ENCODE results near the gene ITIH2. TPM values are rescaled to one million over a fixed set of nuclear protein-coding genes. Genes with fewer than 3 reads are reported as not detected.

The ITIH2 gene
- total RNA-seq, 6 experiments from 2014 or later, result not detected

DNA sequence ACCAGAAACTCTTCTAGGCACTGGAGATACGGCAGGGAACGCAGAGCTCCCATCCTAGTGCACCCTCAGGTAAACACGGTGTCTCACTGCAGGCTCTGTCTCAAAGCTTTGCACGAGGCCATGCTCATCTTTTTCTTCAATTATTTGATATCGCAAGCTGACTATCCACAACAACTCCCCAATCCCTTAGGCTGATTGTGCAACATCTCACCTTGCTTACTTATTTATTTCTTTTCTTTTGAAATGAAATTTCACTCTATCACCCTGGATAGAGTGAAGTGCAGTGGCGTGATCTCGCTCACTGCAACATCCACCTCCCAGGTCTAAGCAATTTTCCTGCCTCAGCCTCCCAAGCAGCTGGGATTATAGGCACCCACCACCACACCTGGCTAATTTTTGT is 12.4 kb downstream of the ITIH2 start:
- peaks cover 4% of the 10 kb centered on the region; the same call in 1 of the 2 replicates for H3K9me3 Mint-ChIP-seq
- H3K4me3 Mint-ChIP-seq, result no peak overlapping the region
- TF ChIP-seq, protein P1, sequence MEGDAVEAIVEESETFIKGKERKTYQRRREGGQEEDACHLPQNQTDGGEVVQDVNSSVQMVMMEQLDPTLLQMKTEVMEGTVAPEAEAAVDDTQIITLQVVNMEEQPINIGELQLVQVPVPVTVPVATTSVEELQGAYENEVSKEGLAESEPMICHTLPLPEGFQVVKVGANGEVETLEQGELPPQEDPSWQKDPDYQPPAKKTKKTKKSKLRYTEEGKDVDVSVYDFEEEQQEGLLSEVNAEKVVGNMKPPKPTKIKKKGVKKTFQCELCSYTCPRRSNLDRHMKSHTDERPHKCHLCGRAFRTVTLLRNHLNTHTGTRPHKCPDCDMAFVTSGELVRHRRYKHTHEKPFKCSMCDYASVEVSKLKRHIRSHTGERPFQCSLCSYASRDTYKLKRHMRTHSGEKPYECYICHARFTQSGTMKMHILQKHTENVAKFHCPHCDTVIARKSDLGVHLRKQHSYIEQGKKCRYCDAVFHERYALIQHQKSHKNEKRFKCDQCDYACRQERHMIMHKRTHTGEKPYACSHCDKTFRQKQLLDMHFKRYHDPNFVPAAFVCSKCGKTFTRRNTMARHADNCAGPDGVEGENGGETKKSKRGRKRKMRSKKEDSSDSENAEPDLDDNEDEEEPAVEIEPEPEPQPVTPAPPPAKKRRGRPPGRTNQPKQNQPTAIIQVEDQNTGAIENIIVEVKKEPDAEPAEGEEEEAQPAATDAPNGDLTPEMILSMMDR (IDR thresholded peaks at IDR 0.05), result no peak
- H3K36me3 Mint-ChIP-seq (ENCODE audit: low read depth), result no peaks in the 10 kb centered on the region
- H3K27ac Mint-ChIP-seq, result no peak overlapping the region
- peaks cover 13% of the 10 kb centered on the region for H3K27me3 Mint-ChIP-seq (ENCODE audit: insufficient read depth)
- H3K4me1 Mint-ChIP-seq (ENCODE audit: low read depth), result no peaks in the 10 kb centered on the region
- DNase-seq, result no peak

DNA sequence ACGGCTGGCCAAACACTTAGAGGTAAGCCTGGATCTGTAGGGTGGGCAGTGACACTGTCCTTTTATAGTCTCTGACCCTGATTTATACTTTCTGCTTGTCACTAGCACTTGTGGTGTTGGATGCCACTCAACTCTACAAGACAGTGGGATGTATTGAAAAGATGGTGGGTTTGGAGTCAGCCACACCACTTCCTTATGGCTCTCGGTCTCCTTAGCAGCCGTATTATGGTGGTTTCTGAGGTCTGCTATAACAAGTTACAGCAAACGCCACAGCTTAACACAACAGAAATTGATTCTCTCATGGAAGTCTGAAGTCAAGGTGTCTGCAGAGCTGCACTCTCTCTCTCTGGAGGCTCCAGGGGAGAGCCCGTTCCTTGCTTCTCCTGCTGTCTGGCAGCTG is 14.7 kb downstream of the ITIH2 start:
- Mint-ChIP-seq H3K9me3 (peaks cover 4% of the 10 kb centered on the region; the same call in 1 of the 2 replicates), H3K27me3 (ENCODE audit: insufficient read depth) (peaks cover 16% of the 10 kb centered on the region), H3K27ac (no peak overlapping the region), H3K4me1 (ENCODE audit: low read depth) (no peaks in the 10 kb centered on the region), H3K36me3 (ENCODE audit: low read depth) (no peaks in the 10 kb centered on the region), H3K4me3 (no peak overlapping the region)
- DNase-seq, result no peak
- TF ChIP-seq, protein P1 (IDR thresholded peaks at IDR 0.05), result no peak

GRCh38 chr10:7718685-7719084 is 15.6 kb downstream of the ITIH2 start:
- TF ChIP-seq, protein P1 (IDR thresholded peaks at IDR 0.05), result no peak
- peaks cover 13% of the 10 kb centered on the region for H3K27me3 Mint-ChIP-seq (ENCODE audit: insufficient read depth)
- H3K27ac Mint-ChIP-seq, result no peak overlapping the region
- H3K36me3 Mint-ChIP-seq (ENCODE audit: low read depth), result no peaks in the 10 kb centered on the region
- H3K9me3 Mint-ChIP-seq, result peaks cover 3% of the 10 kb centered on the region; the same call in 1 of the 2 replicates
- H3K4me1 Mint-ChIP-seq (ENCODE audit: low read depth), result no peaks in the 10 kb centered on the region
- DNase-seq, result no peak
- H3K4me3 Mint-ChIP-seq, result no peak overlapping the region

DNA sequence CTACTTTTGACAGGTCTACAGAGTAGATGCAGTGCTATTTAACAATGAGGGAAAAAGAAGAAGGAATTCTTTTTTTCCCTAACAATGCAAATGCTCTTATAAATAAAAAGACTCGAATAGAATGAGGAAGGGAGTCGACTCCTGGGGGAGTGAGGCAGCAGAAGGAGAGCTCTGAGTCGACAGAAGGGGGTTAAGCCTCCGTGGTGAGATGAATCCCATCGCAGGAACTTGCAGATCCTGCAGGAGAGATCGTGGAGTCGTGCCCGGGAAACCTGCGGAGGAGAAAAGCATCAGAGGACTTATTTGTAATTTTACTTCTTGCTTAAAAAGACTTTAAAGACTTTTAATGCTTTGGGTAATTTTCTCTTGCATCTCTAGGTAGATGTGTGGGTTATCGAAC is 17.4 kb downstream of the ITIH2 start:
- H3K27ac Mint-ChIP-seq, result no peak overlapping the region
- TF ChIP-seq, protein P1 (IDR thresholded peaks at IDR 0.05), result no peak
- H3K9me3 Mint-ChIP-seq, result peaks cover 5% of the 10 kb centered on the region; the same call in 1 of the 2 replicates
- peaks cover 13% of the 10 kb centered on the region for H3K27me3 Mint-ChIP-seq (ENCODE audit: insufficient read depth)
- H3K4me3 Mint-ChIP-seq, result no peak overlapping the region
- DNase-seq, result no peak
- no peaks in the 10 kb centered on the region for H3K4me1 Mint-ChIP-seq (ENCODE audit: low read depth)
- no peaks in the 10 kb centered on the region for H3K36me3 Mint-ChIP-seq (ENCODE audit: low read depth)

- Mint-ChIP-seq H3K4me1 (ENCODE audit: low read depth) (no peaks in the 10 kb centered on the region), H3K4me3 (no peak overlapping the region), H3K27ac (no peak overlapping the region), H3K27me3 (ENCODE audit: insufficient read depth) (peaks cover 8% of the 10 kb centered on the region), H3K36me3 (ENCODE audit: low read depth) (no peaks in the 10 kb centered on the region), H3K9me3 (peaks cover 5% of the 10 kb centered on the region; the same call in 1 of the 2 replicates)
- TF ChIP-seq, protein P1 (IDR thresholded peaks at IDR 0.05), result no peak
- DNase-seq, result no peak
Observed at GRCh38 chr10:7722927-7723529, 19.9 kb downstream of the ITIH2 start.

Measured in HFFc6 (cell line).